Body of pancreas (tissue), 4 donors: ENCODE measurements around the gene B4GALT7. TPM values are rescaled to one million over a fixed set of nuclear protein-coding genes. Genes with fewer than 3 reads are reported as not detected.
"Not testable (repeated sequence)": the region's sequence is repeated elsewhere in the genome, so short reads cannot be mapped to it uniquely, and the experiment has no call there.

Source experiments
- ATAC-seq: fragments of 150-250 bp; one replicate; pipeline ENCODE4 v1.9.1; 2016
- DNase-seq, 4 donors: peaks; one replicate each; pipeline ENCODE4 v3.0.0-alpha.2; 2019
- H3K27ac ChIP-seq, 4 donors: fragments of 200-600 bp; sonication (generic); 1 replicate in 3 of 4; 2 replicates in 1 of 4; pipeline versions ENCODE4 v1.5.1 to v1.6.1; 2016 to 2019; ENCODE audit warnings: mild to moderate bottlenecking in 1 of 4, mixed read lengths in 1 of 4, moderate library complexity in 1 of 4
- H3K27me3 ChIP-seq, 2 donors: fragments of 200-600 bp; sonication (generic); one replicate each; pipeline ENCODE4 v1.6.0; 2016; ENCODE audit warnings: mild to moderate bottlenecking in 1 of 2
- H3K36me3 ChIP-seq, 2 donors: fragments of 200-600 bp; sonication (generic); replicated peaks in 1 of 2; 2 replicates each; pipeline ENCODE4 v1.5.1; 2016; ENCODE audit warnings: low read depth in 2 of 2; ENCODE audit not compliant: insufficient read depth in 1 of 2
- H3K4me1 ChIP-seq: fragments of 200-600 bp; sonication (generic); one replicate; pipeline ENCODE4 v1.6.0; 2016
- H3K4me3 ChIP-seq, 2 donors: fragments of 200-600 bp; sonication (generic); 1 replicate in 1 of 2; 2 replicates in 1 of 2; pipeline ENCODE4 v1.5.1; 2016 to 2019
- H3K9me3 ChIP-seq, 3 donors: fragments of 200-600 bp; sonication (generic); 1 replicate in 2 of 3; 2 replicates in 1 of 3; pipeline ENCODE4 v1.5.1; 2016
- POLR2A ChIP-seq, 3 donors: fragments of 450-650 bp; IDR thresholded peaks; one replicate each; pipeline ENCODE4 v1.6.1; 2016; ENCODE audit warnings: antibody characterized with exemption in 3 of 3, mild to moderate bottlenecking in 2 of 3
- WGBS, 2 donors: methylation state at CpG; one replicate each; pipeline ENCODE4 v1.1.5; 2017; 5-methylcytosine and 5-hydroxymethylcytosine counted together
- intact Hi-C: fragments of 100-400 bp; cut with DNase I; formaldehyde crosslinking; loops from one replicate; pipeline ENCODE4 v1.15.1; 2023
- total RNA-seq, 2 donors: library from RNA; depleted of rRNA; stranded (reverse); fragments of >200 nt; gene quantifications; one replicate each; pipeline ENCODE4 v1.1.0, GENCODE V29; 2016
- TF ChIP-seq, protein P1 (sequence below), 7 experiments: fragments of 450-650 bp in 4 of 7; fragments of 200-600 bp in 3 of 7; sonication (generic) in 3 of 7; IDR thresholded peaks; one replicate each; pipeline ENCODE4 v1.5.1; 2016 to 2019; ENCODE audit warnings: antibody characterized with exemption in 7 of 7

The B4GALT7 gene
- total RNA-seq, 2 donors from 2014 or later, result 17.1 to 17.5 TPM

GRCh38 chr5:177555228-177555627, 44.7 kb upstream of the B4GALT7 start:
- 59% methylated on average over 2 of the region's 2 CpGs for WGBS, 2 donors
- no peak for ATAC-seq
- no peaks in the 10 kb centered on the region for H3K36me3 ChIP-seq
- H3K27ac ChIP-seq, result no peak overlapping the region
- H3K27me3 ChIP-seq, result no peaks in the 10 kb centered on the region
- no peak overlapping the region for H3K4me3 ChIP-seq
- DNase-seq, result no peak
- no peaks in the 10 kb centered on the region for H3K9me3 ChIP-seq
- no peak for TF ChIP-seq POLR2A (IDR thresholded peaks at IDR 0.05)
- TF ChIP-seq, protein P1, sequence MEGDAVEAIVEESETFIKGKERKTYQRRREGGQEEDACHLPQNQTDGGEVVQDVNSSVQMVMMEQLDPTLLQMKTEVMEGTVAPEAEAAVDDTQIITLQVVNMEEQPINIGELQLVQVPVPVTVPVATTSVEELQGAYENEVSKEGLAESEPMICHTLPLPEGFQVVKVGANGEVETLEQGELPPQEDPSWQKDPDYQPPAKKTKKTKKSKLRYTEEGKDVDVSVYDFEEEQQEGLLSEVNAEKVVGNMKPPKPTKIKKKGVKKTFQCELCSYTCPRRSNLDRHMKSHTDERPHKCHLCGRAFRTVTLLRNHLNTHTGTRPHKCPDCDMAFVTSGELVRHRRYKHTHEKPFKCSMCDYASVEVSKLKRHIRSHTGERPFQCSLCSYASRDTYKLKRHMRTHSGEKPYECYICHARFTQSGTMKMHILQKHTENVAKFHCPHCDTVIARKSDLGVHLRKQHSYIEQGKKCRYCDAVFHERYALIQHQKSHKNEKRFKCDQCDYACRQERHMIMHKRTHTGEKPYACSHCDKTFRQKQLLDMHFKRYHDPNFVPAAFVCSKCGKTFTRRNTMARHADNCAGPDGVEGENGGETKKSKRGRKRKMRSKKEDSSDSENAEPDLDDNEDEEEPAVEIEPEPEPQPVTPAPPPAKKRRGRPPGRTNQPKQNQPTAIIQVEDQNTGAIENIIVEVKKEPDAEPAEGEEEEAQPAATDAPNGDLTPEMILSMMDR (IDR thresholded peaks at IDR 0.05), result no peak
- H3K4me1 ChIP-seq, result peaks cover 24% of the 10 kb centered on the region
- intact Hi-C loops, result loop anchor here (5.0 kb wide), 1 partner anchor 42 kb away; no protein-coding TSS in a partner anchor

GRCh38 chr5:177555665-177556064, 44.3 kb upstream of the B4GALT7 start:
- intact Hi-C loops, result loop anchor here (5.0 kb wide), 1 partner anchor 42 kb away; no protein-coding TSS in a partner anchor
- no peak for DNase-seq
- Histone ChIP-seq H3K27ac (no peak overlapping the region), H3K36me3 (no peaks in the 10 kb centered on the region), H3K4me3 (no peak overlapping the region), H3K27me3 (no peaks in the 10 kb centered on the region), H3K9me3 (no peaks in the 10 kb centered on the region), H3K4me1 (peaks cover 24% of the 10 kb centered on the region)
- ATAC-seq, result no peak
- no peak for TF ChIP-seq POLR2A (IDR thresholded peaks at IDR 0.05)
- TF ChIP-seq, protein P1 (IDR thresholded peaks at IDR 0.05), result no peak
- WGBS, 2 donors, result 85 to 94% methylated on average over 5 of the region's 5 CpGs

GRCh38 chr5:177557041-177557647, 42.8 kb upstream of the B4GALT7 start:
- 68 to 83% methylated on average over 4 of the region's 4 CpGs for WGBS, 2 donors
- Histone ChIP-seq H3K36me3 (no peaks in the 10 kb centered on the region), H3K27me3 (no peaks in the 10 kb centered on the region), H3K27ac (no peak overlapping the region), H3K4me1 (peaks cover 24% of the 10 kb centered on the region), H3K9me3 (no peaks in the 10 kb centered on the region), H3K4me3 (no peak overlapping the region)
- no peak for ATAC-seq
- intact Hi-C loops, result loop anchor here (5.0 kb wide), 1 partner anchor 40 kb away; no protein-coding TSS in a partner anchor
- TF ChIP-seq, protein P1 (IDR thresholded peaks at IDR 0.05), result no peak
- TF ChIP-seq POLR2A (IDR thresholded peaks at IDR 0.05), result no peak
- DNase-seq, result no peak

DNA sequence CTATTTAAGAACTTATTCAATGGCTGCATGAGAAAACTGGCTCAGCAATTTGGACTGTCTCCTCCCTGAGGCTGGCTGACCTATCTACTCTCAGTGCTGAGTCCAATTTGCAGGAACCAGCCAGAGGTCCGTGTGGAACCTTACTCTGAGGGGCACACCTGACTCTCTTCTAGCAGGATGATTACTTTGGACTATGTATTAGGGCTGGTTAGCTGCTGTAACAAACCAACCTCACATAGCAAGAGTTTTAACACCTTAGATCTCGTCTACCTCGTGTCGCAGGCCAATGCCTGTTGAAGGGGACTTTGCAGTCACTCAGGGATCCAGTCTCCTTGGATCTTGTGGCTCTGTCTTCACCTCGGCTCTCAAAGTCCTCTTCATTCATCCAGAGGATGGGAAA, 42.1 kb upstream of the B4GALT7 start:
- no peaks in the 10 kb centered on the region for H3K36me3 ChIP-seq
- no peaks in the 10 kb centered on the region for H3K9me3 ChIP-seq
- DNase-seq, result no peak
- H3K4me3 ChIP-seq, result no peak overlapping the region
- no peak overlapping the region for H3K27ac ChIP-seq
- no peak for TF ChIP-seq POLR2A (IDR thresholded peaks at IDR 0.05)
- TF ChIP-seq, protein P1 (IDR thresholded peaks at IDR 0.05), result no peak
- intact Hi-C loops, result loop anchor here (5.0 kb wide), 1 partner anchor 40 kb away; no protein-coding TSS in a partner anchor
- peaks cover 18% of the 10 kb centered on the region for H3K4me1 ChIP-seq
- ATAC-seq, result no peak
- no peaks in the 10 kb centered on the region for H3K27me3 ChIP-seq
- WGBS, 2 donors, result 83 to 88% methylated on average over 5 of the region's 5 CpGs

DNA sequence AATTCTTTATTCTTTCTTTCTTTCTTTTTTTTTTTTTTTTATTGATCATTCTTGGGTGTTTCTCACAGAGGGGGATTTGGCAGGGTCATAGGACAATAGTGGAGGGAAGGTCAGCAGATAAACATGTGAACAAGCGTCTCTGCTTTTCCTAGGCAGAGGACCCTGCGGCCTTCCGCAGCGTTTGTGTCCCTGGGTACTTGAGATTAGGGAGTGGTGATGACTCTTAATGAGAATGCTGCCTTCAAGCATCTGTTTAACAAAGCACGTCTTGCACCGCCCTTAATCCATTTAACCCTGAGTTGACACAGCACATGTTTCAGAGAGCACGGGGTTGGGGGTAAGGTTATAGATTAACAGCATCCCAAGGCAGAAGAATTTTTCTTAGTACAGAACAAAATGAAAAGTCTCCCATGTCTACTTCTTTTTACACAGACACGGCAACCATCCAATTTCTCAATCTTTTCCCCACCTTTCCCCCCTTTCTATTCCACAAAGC, 40.4 kb upstream of the B4GALT7 start:
- not testable (repeated sequence) for H3K27me3 ChIP-seq, H3K9me3 ChIP-seq, H3K36me3 ChIP-seq, ATAC-seq, H3K4me3 ChIP-seq, DNase-seq, H3K27ac ChIP-seq
- WGBS, 2 donors, result 37 to 54% methylated on average over 8 of the region's 8 CpGs
- intact Hi-C loops, result loop anchor here (5.0 kb wide), 1 partner anchor 38 kb away; no protein-coding TSS in a partner anchor
- H3K4me1 ChIP-seq, result peaks cover 10% of the 10 kb centered on the region
